Endothelial cell of umbilical vein (primary cell): ENCODE measurements around the gene HCAR3.
"Not testable (repeated sequence)": the region's sequence is repeated elsewhere in the genome, so short reads cannot be mapped to it uniquely, and the experiment has no call there.

ENCODE experiments used
- CTCF ChIP-seq, 2 donors: IDR thresholded peaks; 1 replicate in 1 of 2; 2 replicates in 1 of 2; pipeline ENCODE4 v1.5.1; 2011; ENCODE audit warnings: low read length in 2 of 2, mild to moderate bottlenecking in 2 of 2, moderate library complexity in 2 of 2, control low read depth in 1 of 2, inconsistent platforms in 1 of 2, low read depth in 1 of 2; ENCODE audit not compliant: insufficient read depth in 1 of 2; ENCODE audit errors: extremely low read depth in 1 of 2
- JUN ChIP-seq: IDR thresholded peaks from 2 replicates; pipeline ENCODE4 v1.6.1; 2011; ENCODE audit warnings: borderline replicate concordance, low read depth; ENCODE audit not compliant: insufficient read length, insufficient read depth
- POLR2A ChIP-seq: IDR thresholded peaks from 2 replicates; pipeline ENCODE4 v1.6.1; 2012; ENCODE audit warnings: low read depth, mild to moderate bottlenecking, control low read depth, low read length

- TF ChIP-seq CTCF (IDR thresholded peaks at IDR 0.05; ENCODE audit: extremely low read depth in 1 of 2, insufficient read depth in 1 of 2, low read depth in 1 of 2, low read length in 2 of 2); POLR2A; JUN: not testable (repeated sequence)
Observed at GRCh38 chr12:122711266-122711665, 5.3 kb downstream of the HCAR3 start.
